Uterus (tissue), 4 donors: Measurements from ENCODE around the gene CCDC136. TPM values are rescaled to one million over a fixed set of nuclear protein-coding genes. Genes with fewer than 3 reads are reported as not detected.
A peak's percentile ranks its signal among the peaks of the same experiment; 100 is the strongest.

Experiments used
- DNase-seq, 2 donors: peaks; one replicate each; pipeline ENCODE4 v3.0.0-alpha.2; 2019 to 2020
- H3K27ac ChIP-seq, 2 donors: fragments of 200-600 bp; sonication (generic); 1 replicate in 1 of 2; 2 replicates in 1 of 2; pipeline ENCODE4 v1.5.1; 2016 to 2018
- H3K27me3 ChIP-seq, 2 donors: fragments of 200-600 bp; sonication (generic); one replicate each; pipeline ENCODE4 v1.5.1; 2018 to 2019; ENCODE audit warnings: control low read depth in 1 of 2
- H3K36me3 ChIP-seq, 2 donors: fragments of 200-600 bp; sonication (generic); one replicate each; pipeline ENCODE4 v1.5.1; 2019; ENCODE audit warnings: control low read depth in 1 of 2
- H3K4me1 ChIP-seq, 2 donors: fragments of 200-600 bp; sonication (generic); one replicate each; pipeline ENCODE4 v1.5.1; 2018 to 2019; ENCODE audit warnings: control low read depth in 1 of 2
- H3K4me3 ChIP-seq, 2 donors: fragments of 200-600 bp; sonication (generic); 1 replicate in 1 of 2; 2 replicates in 1 of 2; pipeline ENCODE4 v1.5.1; 2018 to 2019; ENCODE audit warnings: mild to moderate bottlenecking in 1 of 2
- H3K9me3 ChIP-seq, 2 donors: fragments of 200-600 bp; sonication (generic); one replicate each; pipeline ENCODE4 v1.5.1; 2019; ENCODE audit warnings: control low read depth in 1 of 2
- CTCF ChIP-seq, 4 experiments: fragments of 200-600 bp in 2 of 4; fragments of 450-650 bp in 2 of 4; sonication (generic) in 2 of 4; IDR thresholded peaks; one replicate each; pipeline ENCODE4 v1.5.1; 2016 to 2019; ENCODE audit warnings: antibody characterized with exemption in 4 of 4, mild to moderate bottlenecking in 2 of 4, moderate library complexity in 1 of 4
- POLR2A ChIP-seq, 2 donors: fragments of 450-650 bp; IDR thresholded peaks; one replicate each; pipeline ENCODE4 v1.6.1; 2016; ENCODE audit warnings: antibody characterized with exemption in 2 of 2, mild to moderate bottlenecking in 1 of 2, moderate library complexity in 1 of 2
- intact Hi-C: fragments of 100-400 bp; cut with DNase I; formaldehyde crosslinking; loops from one replicate; pipeline ENCODE4 v1.15.1; 2023; ENCODE audit warnings: low total_unique reads
- total RNA-seq, 4 donors: library from RNA; depleted of rRNA in 3 of 4; stranded (reverse); fragments of >200 nt in 3 of 4; gene quantifications; one replicate each; pipeline versions ENCODE4 v1.1.0 to v1.2.4, GENCODE V29; 2014 to 2023
- donor health status: DM: yes; HTN: yes; CAD: no.

The CCDC136 gene
- total RNA-seq, 4 donors from 2014 or later, result 11.5 to 26.4 (median 14.8) TPM

GRCh38 chr7:128827248-128827958, 35.6 kb downstream of the CCDC136 start:
- Histone ChIP-seq H3K36me3 (no peaks in the 10 kb centered on the region), H3K4me1 (peaks cover 0 to 3% of the 10 kb centered on the region in 2 donors)
- intact Hi-C loops, result no loop called here

GRCh38 chr7:128827971-128828711, 36.4 kb downstream of the CCDC136 start:
- no peak overlapping the region for H3K4me3 ChIP-seq
- TF ChIP-seq CTCF (IDR thresholded peaks at IDR 0.05), result no peak
- no peak for TF ChIP-seq POLR2A (IDR thresholded peaks at IDR 0.05)
- peak in 1 of 2 donors; percentile 74 for DNase-seq
- H3K36me3 ChIP-seq, result no peaks in the 10 kb centered on the region
- H3K27me3 ChIP-seq, result no peaks in the 10 kb centered on the region
- intact Hi-C loops, result no loop called here
- no peaks in the 10 kb centered on the region for H3K9me3 ChIP-seq
- peak overlapping the region; percentile 76 to 94 for H3K27ac ChIP-seq
- peaks cover 0 to 3% of the 10 kb centered on the region in 2 donors for H3K4me1 ChIP-seq

More at GRCh38 chr7:128827248-128827958, 35.6 kb downstream of the CCDC136 start:
- no peaks in the 10 kb centered on the region for H3K27me3 ChIP-seq
- no peak overlapping the region for H3K4me3 ChIP-seq
- peak in 1 of 2 donors; percentile 66 for DNase-seq
- H3K9me3 ChIP-seq, result no peaks in the 10 kb centered on the region
- peak overlapping the region; percentile 76 to 94 for H3K27ac ChIP-seq
- TF ChIP-seq CTCF (IDR thresholded peaks at IDR 0.05) (no peak), POLR2A (IDR thresholded peaks at IDR 0.05) (no peak)

- intact Hi-C loops, result no loop called here
- Histone ChIP-seq H3K4me1 (peaks cover 3% of the 10 kb centered on the region in 2 donors), H3K36me3 (no peaks in the 10 kb centered on the region), H3K9me3 (no peaks in the 10 kb centered on the region), H3K4me3 (peak overlapping the region in 1 of 2 donors; percentile 57), H3K27me3 (no peaks in the 10 kb centered on the region), H3K27ac (peak overlapping the region; percentile 92 to 94)
- TF ChIP-seq POLR2A (IDR thresholded peaks at IDR 0.05) (no peak), CTCF (IDR thresholded peaks at IDR 0.05) (peak in 1 of 4 experiments; percentile 10)
- DNase-seq, result peak; percentile 55 to 68
These were observed 37.8 kb downstream of the CCDC136 start for GRCh38 chr7:128829391-128830166.

- TF ChIP-seq POLR2A (IDR thresholded peaks at IDR 0.05) (peak; percentile 63 to 65), CTCF (IDR thresholded peaks at IDR 0.05) (no peak)
- Histone ChIP-seq H3K27me3 (no peaks in the 10 kb centered on the region), H3K36me3 (no peaks in the 10 kb centered on the region), H3K4me1 (peaks cover 3% of the 10 kb centered on the region in 2 donors), H3K27ac (peak within 1 kb of the TSS; percentile 92 to 94), H3K4me3 (peak within 1 kb of the TSS; percentile 57 to 70), H3K9me3 (no peaks in the 10 kb centered on the region)
- intact Hi-C loops, result no loop called here
- DNase-seq, result peak; percentile 71 to 75
These were observed 38.7 kb downstream of the CCDC136 start, which contains the start of gene FLNC for GRCh38 chr7:128830231-128831177. Gene FLNC, plus strand, starts transcription at chr7:128830406. Its CDS starts 232 bp downstream, at chr7:128830638.
